KMS-11 (cell line): ENCODE measurements around the gene TMPRSS5.

Experiments
- H2AFZ ChIP-seq: fragments of 200-600 bp; sonication (generic); 2 replicates; pipeline ENCODE4 v1.6.1; 2016; ENCODE audit warnings: antibody characterized with exemption, mixed run types, low read depth
- H3K27ac ChIP-seq: fragments of 200-600 bp; sonication (generic); 2 replicates; pipeline ENCODE4 v1.6.1; 2016; ENCODE audit warnings: mild to moderate bottlenecking, mixed run types
- H3K27me3 ChIP-seq: fragments of 200-600 bp; sonication (generic); 2 replicates; pipeline ENCODE4 v1.6.1; 2017; ENCODE audit warnings: mild to moderate bottlenecking, low read depth, mixed run types, moderate library complexity; ENCODE audit not compliant: insufficient read depth
- H3K36me3 ChIP-seq: fragments of 200-600 bp; sonication (generic); 2 replicates; pipeline ENCODE4 v1.6.1; 2017; ENCODE audit warnings: mild to moderate bottlenecking, mixed run types; ENCODE audit not compliant: insufficient read depth
- H3K4me1 ChIP-seq: fragments of 200-600 bp; sonication (generic); 2 replicates; pipeline ENCODE4 v1.6.1; 2016; ENCODE audit warnings: mild to moderate bottlenecking, low read depth, mixed run types; ENCODE audit not compliant: poor library complexity, severe bottlenecking
- H3K4me2 ChIP-seq: fragments of 200-600 bp; sonication (generic); 2 replicates; pipeline ENCODE4 v1.7.0; 2016; ENCODE audit warnings: mild to moderate bottlenecking, mixed run types
- H3K4me3 ChIP-seq: fragments of 200-600 bp; sonication (generic); IDR thresholded peaks from 2 replicates; pipeline ENCODE4 v1.6.1; 2017; ENCODE audit warnings: low read depth, low read length, mixed read lengths; ENCODE audit not compliant: insufficient read depth
- H3K79me2 ChIP-seq: fragments of 200-600 bp; sonication (generic); 2 replicates; pipeline ENCODE4 v1.6.1; 2016; ENCODE audit warnings: low read depth, mixed run types; ENCODE audit not compliant: insufficient read depth
- H3K9ac ChIP-seq: fragments of 200-600 bp; sonication (generic); 2 replicates; pipeline ENCODE4 v1.6.1; 2016; ENCODE audit warnings: mild to moderate bottlenecking, mixed run types
- H4K20me1 ChIP-seq: fragments of 200-600 bp; sonication (generic); 2 replicates; pipeline ENCODE4 v1.6.1; 2016; ENCODE audit warnings: mild to moderate bottlenecking, mixed run types; ENCODE audit not compliant: insufficient read depth
- TF ChIP-seq, protein P1 (sequence below): fragments of 200-600 bp; sonication (generic); conservative IDR thresholded peaks from 2 replicates; pipeline ENCODE4 v1.6.1; 2017; ENCODE audit warnings: low read depth, mild to moderate bottlenecking, antibody characterized with exemption, low read length, moderate library complexity, mixed read lengths

The TMPRSS5 gene

GRCh38 chr11:113655771-113656170 is 50.3 kb downstream of the TMPRSS5 start:
- H4K20me1 ChIP-seq = no peaks in the 10 kb centered on the region
- no peak overlapping the region for H3K9ac ChIP-seq
- no peaks in the 10 kb centered on the region for H3K27me3 ChIP-seq
- H3K27ac ChIP-seq = no peak overlapping the region
- no peaks in the 10 kb centered on the region for H3K4me1 ChIP-seq
- no peaks in the 10 kb centered on the region for H3K79me2 ChIP-seq
- TF ChIP-seq, protein P1, sequence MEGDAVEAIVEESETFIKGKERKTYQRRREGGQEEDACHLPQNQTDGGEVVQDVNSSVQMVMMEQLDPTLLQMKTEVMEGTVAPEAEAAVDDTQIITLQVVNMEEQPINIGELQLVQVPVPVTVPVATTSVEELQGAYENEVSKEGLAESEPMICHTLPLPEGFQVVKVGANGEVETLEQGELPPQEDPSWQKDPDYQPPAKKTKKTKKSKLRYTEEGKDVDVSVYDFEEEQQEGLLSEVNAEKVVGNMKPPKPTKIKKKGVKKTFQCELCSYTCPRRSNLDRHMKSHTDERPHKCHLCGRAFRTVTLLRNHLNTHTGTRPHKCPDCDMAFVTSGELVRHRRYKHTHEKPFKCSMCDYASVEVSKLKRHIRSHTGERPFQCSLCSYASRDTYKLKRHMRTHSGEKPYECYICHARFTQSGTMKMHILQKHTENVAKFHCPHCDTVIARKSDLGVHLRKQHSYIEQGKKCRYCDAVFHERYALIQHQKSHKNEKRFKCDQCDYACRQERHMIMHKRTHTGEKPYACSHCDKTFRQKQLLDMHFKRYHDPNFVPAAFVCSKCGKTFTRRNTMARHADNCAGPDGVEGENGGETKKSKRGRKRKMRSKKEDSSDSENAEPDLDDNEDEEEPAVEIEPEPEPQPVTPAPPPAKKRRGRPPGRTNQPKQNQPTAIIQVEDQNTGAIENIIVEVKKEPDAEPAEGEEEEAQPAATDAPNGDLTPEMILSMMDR = no peak
- no peak overlapping the region for H3K4me2 ChIP-seq
- no peak overlapping the region for H2AFZ ChIP-seq
- no peaks in the 10 kb centered on the region for H3K36me3 ChIP-seq
- H3K4me3 ChIP-seq = no peak overlapping the region

DNA sequence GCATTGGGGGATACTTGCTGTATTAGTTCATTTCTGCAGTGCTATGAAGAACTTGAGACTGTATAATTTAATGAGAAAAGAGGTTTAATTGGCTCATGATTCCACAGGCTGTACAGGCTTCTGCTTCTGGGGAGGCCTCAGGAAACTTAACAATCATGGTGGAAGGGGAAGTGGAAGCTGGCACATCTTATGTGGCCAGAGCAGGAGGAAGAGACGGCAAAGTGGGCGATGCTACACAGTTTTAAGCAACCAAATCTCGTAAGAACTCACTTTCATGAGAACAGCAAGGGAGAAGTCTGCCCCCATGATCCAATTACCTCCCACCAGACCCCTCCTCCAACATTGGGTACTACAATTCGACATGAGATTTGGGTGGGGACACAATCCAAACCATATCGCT is 55.1 kb downstream of the TMPRSS5 start:
- TF ChIP-seq, protein P1 = no peak
- H3K4me2 ChIP-seq = no peak overlapping the region
- no peak overlapping the region for H3K9ac ChIP-seq
- H3K27ac ChIP-seq = no peak overlapping the region
- no peaks in the 10 kb centered on the region for H3K4me1 ChIP-seq
- no peaks in the 10 kb centered on the region for H3K27me3 ChIP-seq
- H4K20me1 ChIP-seq = no peaks in the 10 kb centered on the region
- no peak overlapping the region for H2AFZ ChIP-seq
- no peaks in the 10 kb centered on the region for H3K36me3 ChIP-seq
- no peaks in the 10 kb centered on the region for H3K79me2 ChIP-seq
- H3K4me3 ChIP-seq = no peak overlapping the region

DNA sequence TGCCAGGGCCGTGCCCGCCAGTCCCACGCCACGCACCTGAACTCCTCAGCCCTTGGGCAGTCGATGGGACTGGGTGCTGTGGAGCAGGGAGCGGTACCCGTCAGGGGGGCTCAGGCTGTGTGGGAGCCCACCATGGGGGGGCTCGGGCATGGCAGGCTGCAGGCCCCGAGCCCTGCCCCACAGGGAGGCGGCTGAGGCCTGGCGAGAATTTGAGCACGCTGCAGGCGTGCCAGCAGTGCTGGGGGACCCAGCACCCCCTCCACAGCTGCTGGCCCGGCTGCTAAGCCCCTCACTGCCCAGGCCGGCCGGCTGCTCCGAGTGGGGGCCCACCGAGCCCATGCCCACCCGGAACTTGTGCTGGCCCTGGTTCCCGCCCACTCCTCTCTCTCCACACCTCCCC is 56.8 kb downstream of the TMPRSS5 start:
- no peaks in the 10 kb centered on the region for H3K36me3 ChIP-seq
- no peak overlapping the region for H3K4me3 ChIP-seq
- H4K20me1 ChIP-seq = no peaks in the 10 kb centered on the region
- no peak overlapping the region for H3K9ac ChIP-seq
- H3K27ac ChIP-seq = no peak overlapping the region
- H3K4me2 ChIP-seq = no peak overlapping the region
- no peaks in the 10 kb centered on the region for H3K27me3 ChIP-seq
- TF ChIP-seq, protein P1 = no peak
- no peaks in the 10 kb centered on the region for H3K4me1 ChIP-seq
- no peaks in the 10 kb centered on the region for H3K79me2 ChIP-seq
- no peak overlapping the region for H2AFZ ChIP-seq

DNA sequence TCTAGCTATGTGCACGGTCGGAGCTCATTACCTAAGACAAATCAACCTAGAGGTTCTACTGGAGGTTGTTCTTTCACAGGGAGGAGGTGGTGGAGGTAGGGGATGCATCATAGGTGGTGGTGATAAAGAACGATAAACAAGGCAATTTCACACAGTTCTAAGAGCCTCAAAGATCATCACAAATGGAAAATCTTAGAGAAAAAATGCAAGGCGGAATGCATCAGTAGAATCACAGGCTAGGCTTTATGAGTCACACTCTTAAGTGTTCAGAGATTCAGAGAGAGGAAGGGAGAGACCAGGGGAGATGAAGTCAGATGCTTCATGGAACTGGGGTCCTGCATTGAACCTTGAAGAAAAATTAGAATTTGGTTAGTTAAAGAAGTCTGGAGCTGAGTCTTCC is 58.3 kb downstream of the TMPRSS5 start:
- Histone ChIP-seq H3K4me3 (no peak overlapping the region), H3K27ac (no peak overlapping the region), H3K9ac (no peak overlapping the region), H2AFZ (no peak overlapping the region), H3K27me3 (no peaks in the 10 kb centered on the region), H3K36me3 (no peaks in the 10 kb centered on the region), H3K4me1 (no peaks in the 10 kb centered on the region), H3K4me2 (no peak overlapping the region), H3K79me2 (no peaks in the 10 kb centered on the region), H4K20me1 (no peaks in the 10 kb centered on the region)
- TF ChIP-seq, protein P1 = no peak
